ENCODE measurements around the gene DDX1. TPM values are rescaled to one million over a fixed set of nuclear protein-coding genes. Genes with fewer than 3 reads are reported as not detected.

The DDX1 gene
- polyA plus RNA-seq, 1 donor (not counting 4 experiments of a cell fraction or from before 2014, with no cell fraction given), result 140 TPM

GRCh38 chr2:15554525-15555218 is 37.0 kb upstream of the DDX1 start:
- FAIRE-seq, result no peak
- H3K9ac ChIP-seq (ENCODE audit: control insufficient read depth, extremely low read depth, insufficient read depth, low read length), result no peak overlapping the region
- H3K4me2 ChIP-seq (ENCODE audit: control insufficient read depth, extremely low read depth, insufficient read depth, low read depth, low read length), result no peak overlapping the region
- no peaks in the 10 kb centered on the region for H3K27me3 ChIP-seq (ENCODE audit: control insufficient read depth, extremely low read depth, insufficient read depth, low read length)
- DNase-seq (ENCODE audit: low read depth, low spot score), result no peak
- dilution Hi-C loops (cut with MboI; ENCODE audit: extremely low pct_ligation_motif_present, low sequenced_read_pairs), result no loop called here
- H3K9me3 ChIP-seq (ENCODE audit: control insufficient read depth, low read depth, low read length), result no peaks in the 10 kb centered on the region
- H3K4me3 ChIP-seq (ENCODE audit: control insufficient read depth in 2 of 3, extremely low read depth in 1 of 3, insufficient read depth in 2 of 3, low read depth in 1 of 3, low read length in 3 of 3), result no peak overlapping the region
- H4K20me1 ChIP-seq (ENCODE audit: control insufficient read depth, extremely low read depth, insufficient read depth, low read length), result no peaks in the 10 kb centered on the region
- H3K9me1 ChIP-seq (ENCODE audit: control insufficient read depth, extremely low read depth, insufficient read depth, low read length), result no peaks in the 10 kb centered on the region
- peaks cover 26% of the 10 kb centered on the region for H3K79me2 ChIP-seq (ENCODE audit: control insufficient read depth, insufficient read depth, low read length)
- H2AFZ ChIP-seq (ENCODE audit: control insufficient read depth, low read length), result no peak overlapping the region
- H3K4me1 ChIP-seq (ENCODE audit: control insufficient read depth, extremely low read depth, insufficient read depth, low read length), result peaks cover 15% of the 10 kb centered on the region
- peaks cover 4 to 5% of the 10 kb centered on the region in 2 experiments for H3K36me3 ChIP-seq (ENCODE audit: control insufficient read depth in 2 of 2, extremely low read depth in 1 of 2, insufficient read depth in 2 of 2, low read length in 2 of 2)
- TF ChIP-seq EZH2 (IDR thresholded peaks at IDR 0.05; ENCODE audit: low read length), result no peak
- TF ChIP-seq, protein P1, sequence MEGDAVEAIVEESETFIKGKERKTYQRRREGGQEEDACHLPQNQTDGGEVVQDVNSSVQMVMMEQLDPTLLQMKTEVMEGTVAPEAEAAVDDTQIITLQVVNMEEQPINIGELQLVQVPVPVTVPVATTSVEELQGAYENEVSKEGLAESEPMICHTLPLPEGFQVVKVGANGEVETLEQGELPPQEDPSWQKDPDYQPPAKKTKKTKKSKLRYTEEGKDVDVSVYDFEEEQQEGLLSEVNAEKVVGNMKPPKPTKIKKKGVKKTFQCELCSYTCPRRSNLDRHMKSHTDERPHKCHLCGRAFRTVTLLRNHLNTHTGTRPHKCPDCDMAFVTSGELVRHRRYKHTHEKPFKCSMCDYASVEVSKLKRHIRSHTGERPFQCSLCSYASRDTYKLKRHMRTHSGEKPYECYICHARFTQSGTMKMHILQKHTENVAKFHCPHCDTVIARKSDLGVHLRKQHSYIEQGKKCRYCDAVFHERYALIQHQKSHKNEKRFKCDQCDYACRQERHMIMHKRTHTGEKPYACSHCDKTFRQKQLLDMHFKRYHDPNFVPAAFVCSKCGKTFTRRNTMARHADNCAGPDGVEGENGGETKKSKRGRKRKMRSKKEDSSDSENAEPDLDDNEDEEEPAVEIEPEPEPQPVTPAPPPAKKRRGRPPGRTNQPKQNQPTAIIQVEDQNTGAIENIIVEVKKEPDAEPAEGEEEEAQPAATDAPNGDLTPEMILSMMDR (optimal IDR thresholded peaks at IDR 0.05 in 1 of 3, IDR thresholded peaks at IDR 0.05 in 1 of 3, conservative IDR thresholded peaks at IDR 0.05 in 1 of 3; ENCODE audit: extremely low read depth in 1 of 3, insufficient read depth in 2 of 3, low read length in 3 of 3), result no peak
- peak overlapping the region; percentile 53 for H3K27ac ChIP-seq (ENCODE audit: control insufficient read depth, insufficient read depth, low read length)

GRCh38 chr2:15555760-15556193 is 35.9 kb upstream of the DDX1 start:
- Histone ChIP-seq H3K27ac (ENCODE audit: control insufficient read depth, insufficient read depth, low read length) (peak overlapping the region; percentile 0), H3K4me2 (ENCODE audit: control insufficient read depth, extremely low read depth, insufficient read depth, low read depth, low read length) (no peak overlapping the region), H3K36me3 (ENCODE audit: control insufficient read depth in 2 of 2, extremely low read depth in 1 of 2, insufficient read depth in 2 of 2, low read length in 2 of 2) (peaks cover 4 to 5% of the 10 kb centered on the region in 2 experiments)

More at GRCh38 chr2:15555760-15556193, 35.9 kb upstream of the DDX1 start:
- H3K9ac ChIP-seq (ENCODE audit: control insufficient read depth, extremely low read depth, insufficient read depth, low read length), result no peak overlapping the region
- dilution Hi-C loops (cut with MboI; ENCODE audit: extremely low pct_ligation_motif_present, low sequenced_read_pairs), result no loop called here
- H4K20me1 ChIP-seq (ENCODE audit: control insufficient read depth, extremely low read depth, insufficient read depth, low read length), result no peaks in the 10 kb centered on the region
- H3K9me1 ChIP-seq (ENCODE audit: control insufficient read depth, extremely low read depth, insufficient read depth, low read length), result no peaks in the 10 kb centered on the region
- H2AFZ ChIP-seq (ENCODE audit: control insufficient read depth, low read length), result no peak overlapping the region
- peaks cover 36% of the 10 kb centered on the region for H3K79me2 ChIP-seq (ENCODE audit: control insufficient read depth, insufficient read depth, low read length)
- FAIRE-seq (no peak), DNase-seq (ENCODE audit: low read depth, low spot score) (no peak)
- no peak for TF ChIP-seq EZH2 (IDR thresholded peaks at IDR 0.05; ENCODE audit: low read length)
- TF ChIP-seq, protein P1 (optimal IDR thresholded peaks at IDR 0.05 in 1 of 3, IDR thresholded peaks at IDR 0.05 in 1 of 3, conservative IDR thresholded peaks at IDR 0.05 in 1 of 3; ENCODE audit: extremely low read depth in 1 of 3, insufficient read depth in 2 of 3, low read length in 3 of 3), result no peak
- H3K27me3 ChIP-seq (ENCODE audit: control insufficient read depth, extremely low read depth, insufficient read depth, low read length), result no peaks in the 10 kb centered on the region
- no peaks in the 10 kb centered on the region for H3K9me3 ChIP-seq (ENCODE audit: control insufficient read depth, low read depth, low read length)
- peaks cover 16% of the 10 kb centered on the region for H3K4me1 ChIP-seq (ENCODE audit: control insufficient read depth, extremely low read depth, insufficient read depth, low read length)
- no peak overlapping the region for H3K4me3 ChIP-seq (ENCODE audit: control insufficient read depth in 2 of 3, extremely low read depth in 1 of 3, insufficient read depth in 2 of 3, low read depth in 1 of 3, low read length in 3 of 3)

Data from keratinocyte (primary cell).